Measurements from ENCODE around the gene MIPOL1.

The MIPOL1 gene

DNA sequence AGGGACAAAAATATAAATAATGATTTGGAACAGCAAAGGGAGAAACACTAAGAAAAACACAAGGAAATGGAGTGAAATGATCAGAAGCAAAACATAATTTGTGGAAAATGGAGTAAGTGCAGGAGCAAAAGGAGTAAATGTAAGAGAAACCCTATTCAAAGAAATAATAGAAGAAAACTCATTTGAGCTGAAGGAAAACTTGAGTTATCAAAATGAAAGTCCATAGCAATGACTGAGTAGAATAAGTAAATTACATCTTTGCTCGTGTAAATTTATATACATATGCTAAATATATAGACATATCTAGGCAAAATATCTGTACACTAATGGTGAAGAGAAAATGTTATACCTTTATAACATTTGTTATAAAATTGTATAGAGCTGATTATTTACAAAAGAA, 203.4 kb downstream of the MIPOL1 start:
- Histone ChIP-seq H3K4me2 (ENCODE audit: low read depth, low read length, poor library complexity, severe bottlenecking) (no peak overlapping the region), H3K4me3 (ENCODE audit: low read length, poor library complexity, severe bottlenecking) (no peak overlapping the region), H4K20me1 (ENCODE audit: insufficient read depth, low read length, poor library complexity, severe bottlenecking) (no peaks in the 10 kb centered on the region), H3K4me1 (ENCODE audit: insufficient read depth, low read length, poor library complexity, severe bottlenecking) (no peaks in the 10 kb centered on the region), H3F3A (ENCODE audit: low read depth) (no peaks in the 10 kb centered on the region), H2AFZ (ENCODE audit: low read length) (no peak overlapping the region), H3K36me3 (ENCODE audit: insufficient read depth, low read length) (no peaks in the 10 kb centered on the region), H3K27me3 (ENCODE audit: insufficient read depth, low read length, poor library complexity, severe bottlenecking) (no peaks in the 10 kb centered on the region), H3K79me2 (ENCODE audit: insufficient read depth, low read length) (no peaks in the 10 kb centered on the region), H3K9me2 (replicated peaks; ENCODE audit: low read depth, low read length) (no peaks in the 10 kb centered on the region; the same call in 1 of the 2 replicates), H3K9me3 (ENCODE audit: insufficient read depth, low read depth, low read length) (no peaks in the 10 kb centered on the region), H3K9ac (ENCODE audit: low read depth, low read length, poor library complexity, severe bottlenecking) (no peak overlapping the region)
- TF ChIP-seq, protein P1, sequence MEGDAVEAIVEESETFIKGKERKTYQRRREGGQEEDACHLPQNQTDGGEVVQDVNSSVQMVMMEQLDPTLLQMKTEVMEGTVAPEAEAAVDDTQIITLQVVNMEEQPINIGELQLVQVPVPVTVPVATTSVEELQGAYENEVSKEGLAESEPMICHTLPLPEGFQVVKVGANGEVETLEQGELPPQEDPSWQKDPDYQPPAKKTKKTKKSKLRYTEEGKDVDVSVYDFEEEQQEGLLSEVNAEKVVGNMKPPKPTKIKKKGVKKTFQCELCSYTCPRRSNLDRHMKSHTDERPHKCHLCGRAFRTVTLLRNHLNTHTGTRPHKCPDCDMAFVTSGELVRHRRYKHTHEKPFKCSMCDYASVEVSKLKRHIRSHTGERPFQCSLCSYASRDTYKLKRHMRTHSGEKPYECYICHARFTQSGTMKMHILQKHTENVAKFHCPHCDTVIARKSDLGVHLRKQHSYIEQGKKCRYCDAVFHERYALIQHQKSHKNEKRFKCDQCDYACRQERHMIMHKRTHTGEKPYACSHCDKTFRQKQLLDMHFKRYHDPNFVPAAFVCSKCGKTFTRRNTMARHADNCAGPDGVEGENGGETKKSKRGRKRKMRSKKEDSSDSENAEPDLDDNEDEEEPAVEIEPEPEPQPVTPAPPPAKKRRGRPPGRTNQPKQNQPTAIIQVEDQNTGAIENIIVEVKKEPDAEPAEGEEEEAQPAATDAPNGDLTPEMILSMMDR (conservative IDR thresholded peaks at IDR 0.05; ENCODE audit: low read length): no peak
- TF ChIP-seq EZH2phosphoT487 (IDR thresholded peaks at IDR 0.05; ENCODE audit: borderline replicate concordance): no peak

DNA sequence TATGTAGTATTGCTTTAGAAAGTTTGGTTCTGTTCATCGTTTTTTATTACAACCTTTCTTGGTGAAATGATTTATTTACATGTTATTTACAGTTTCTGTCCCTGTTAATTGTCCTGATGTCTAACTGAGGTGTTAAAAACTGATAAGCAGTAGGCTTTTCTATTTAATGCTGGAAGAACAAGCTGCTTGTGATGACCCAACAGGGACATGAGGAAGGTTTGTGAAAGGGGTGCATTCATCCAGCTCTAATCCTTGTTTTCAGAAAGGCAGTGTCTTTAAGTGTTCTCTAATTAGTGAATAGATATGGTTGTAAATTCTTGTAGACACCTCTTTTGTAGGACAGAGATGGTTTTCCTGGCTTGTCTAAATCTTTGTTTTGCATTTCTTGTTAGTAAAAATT, 205.9 kb downstream of the MIPOL1 start:
- no peaks in the 10 kb centered on the region for H3K27me3 ChIP-seq (ENCODE audit: insufficient read depth, low read length, poor library complexity, severe bottlenecking)
- H3K4me1 ChIP-seq (ENCODE audit: insufficient read depth, low read length, poor library complexity, severe bottlenecking): no peaks in the 10 kb centered on the region
- H2AFZ ChIP-seq (ENCODE audit: low read length): no peak overlapping the region
- no peaks in the 10 kb centered on the region for H3K79me2 ChIP-seq (ENCODE audit: insufficient read depth, low read length)
- no peaks in the 10 kb centered on the region for H4K20me1 ChIP-seq (ENCODE audit: insufficient read depth, low read length, poor library complexity, severe bottlenecking)
- H3K4me3 ChIP-seq (ENCODE audit: low read length, poor library complexity, severe bottlenecking): no peak overlapping the region
- H3F3A ChIP-seq (ENCODE audit: low read depth): no peaks in the 10 kb centered on the region
- H3K9ac ChIP-seq (ENCODE audit: low read depth, low read length, poor library complexity, severe bottlenecking): no peak overlapping the region
- H3K9me2 ChIP-seq (replicated peaks; ENCODE audit: low read depth, low read length): no peaks in the 10 kb centered on the region; the same call in 1 of the 2 replicates
- no peaks in the 10 kb centered on the region for H3K9me3 ChIP-seq (ENCODE audit: insufficient read depth, low read depth, low read length)
- H3K36me3 ChIP-seq (ENCODE audit: insufficient read depth, low read length): no peaks in the 10 kb centered on the region
- TF ChIP-seq, protein P1 (conservative IDR thresholded peaks at IDR 0.05; ENCODE audit: low read length): no peak
- TF ChIP-seq EZH2phosphoT487 (IDR thresholded peaks at IDR 0.05; ENCODE audit: borderline replicate concordance): no peak
- H3K4me2 ChIP-seq (ENCODE audit: low read depth, low read length, poor library complexity, severe bottlenecking): no peak overlapping the region

DNA sequence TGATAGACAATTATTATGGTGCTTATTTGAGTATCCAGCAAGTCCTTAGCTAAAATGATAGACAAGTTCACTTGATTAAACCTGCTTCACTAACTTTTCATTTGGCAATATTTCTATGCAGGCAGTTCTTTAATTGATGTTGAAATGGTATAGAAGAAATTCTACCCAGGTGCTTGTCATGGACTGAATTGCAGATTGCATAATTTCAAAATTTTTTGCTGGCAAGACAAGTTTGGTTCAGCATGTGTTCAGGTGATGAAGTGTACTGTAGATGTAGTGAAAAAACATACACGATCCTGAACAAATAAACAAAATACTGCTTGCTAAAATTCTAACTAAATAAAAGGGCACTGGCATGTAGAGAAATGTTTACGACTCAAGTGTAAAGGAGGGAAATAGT, 208.4 kb downstream of the MIPOL1 start:
- H3K9ac ChIP-seq (ENCODE audit: low read depth, low read length, poor library complexity, severe bottlenecking): no peak overlapping the region
- H3F3A ChIP-seq (ENCODE audit: low read depth): no peaks in the 10 kb centered on the region
- no peaks in the 10 kb centered on the region for H3K79me2 ChIP-seq (ENCODE audit: insufficient read depth, low read length)
- H3K4me2 ChIP-seq (ENCODE audit: low read depth, low read length, poor library complexity, severe bottlenecking): no peak overlapping the region
- H3K9me2 ChIP-seq (replicated peaks; ENCODE audit: low read depth, low read length): no peaks in the 10 kb centered on the region; the same call in 1 of the 2 replicates
- no peaks in the 10 kb centered on the region for H3K4me1 ChIP-seq (ENCODE audit: insufficient read depth, low read length, poor library complexity, severe bottlenecking)
- H2AFZ ChIP-seq (ENCODE audit: low read length): no peak overlapping the region
- H4K20me1 ChIP-seq (ENCODE audit: insufficient read depth, low read length, poor library complexity, severe bottlenecking): no peaks in the 10 kb centered on the region
- H3K4me3 ChIP-seq (ENCODE audit: low read length, poor library complexity, severe bottlenecking): no peak overlapping the region
- no peaks in the 10 kb centered on the region for H3K27me3 ChIP-seq (ENCODE audit: insufficient read depth, low read length, poor library complexity, severe bottlenecking)
- H3K9me3 ChIP-seq (ENCODE audit: insufficient read depth, low read depth, low read length): no peaks in the 10 kb centered on the region
- TF ChIP-seq, protein P1 (conservative IDR thresholded peaks at IDR 0.05; ENCODE audit: low read length): no peak
- TF ChIP-seq EZH2phosphoT487 (IDR thresholded peaks at IDR 0.05; ENCODE audit: borderline replicate concordance): no peak
- no peaks in the 10 kb centered on the region for H3K36me3 ChIP-seq (ENCODE audit: insufficient read depth, low read length)
